Heart left ventricle (tissue), 13 donors: ENCODE data around the gene PACSIN1.

Experiments used
- CTCF ChIP-seq, 12 donors: fragments of 200-600 bp; sonication (generic) in 4 of 12; IDR thresholded peaks; one replicate each; pipeline versions ENCODE4 v1.5.0 to v1.8.0; 2018 to 2022; ENCODE audit warnings: antibody characterized with exemption in 12 of 12, mild to moderate bottlenecking in 5 of 12
- POLR2A ChIP-seq, 2 donors: fragments of 450-650 bp; IDR thresholded peaks; one replicate each; pipeline ENCODE4 v1.6.1; 2017; ENCODE audit warnings: antibody characterized with exemption in 2 of 2, mild to moderate bottlenecking in 2 of 2, moderate library complexity in 2 of 2
- donor health status: ischemic (EF 13 %, LVEDD 7.1; RV severe dilation, severe dysfunction).
- donor health status: DM: no; HTN: yes; CAD: no.
- donor health status: DM: no; HTN: no; CAD: no.
- donor health status: ischemic (EF 25% LVEDD 6.9; RV normal size, moderate dysfunction).
- donor health status: ischemic (EF 25% LVEDD 5.7; RV mildly dilated, moderate dysfunction).
- donor health status: ischemic (EF 35%, LVEDD 5.7; RV mildly dilated, moderate dysfunction).
- donor health status: nonischemic (EF 11% LVEDD 7.7; RV severe dilation, severe dysfunction).
- donor health status: DM: yes; HTN: yes; CAD: no.
- donor health status: PGD.
- donor health status: ischemic (EF 29% LVEDD 5.4; RV normal size, mild dysfunction).
- donor health status: nonischemic (EF 23%, LVEDD 6.1; RV moderate dilation, normal function).

GRCh38 chr6:34508425-34508824 is 42.5 kb downstream of the PACSIN1 start:
- TF ChIP-seq CTCF (IDR thresholded peaks at IDR 0.05) (no peak), POLR2A (IDR thresholded peaks at IDR 0.05) (no peak)
